Fibroblast of lung (primary cell): Measurements from ENCODE around the gene INSYN1.

Experiments
- EZH2 ChIP-seq: IDR thresholded peaks from 2 replicates; pipeline ENCODE4 v1.5.1; 2012; ENCODE audit warnings: low read length, control low read depth, mild to moderate bottlenecking; ENCODE audit errors: missing control alignments
- TF ChIP-seq, protein P1 (sequence below), 2 donors: IDR thresholded peaks in 1 of 2; conservative IDR thresholded peaks in 1 of 2; 1 replicate in 1 of 2; 2 replicates in 1 of 2; pipeline ENCODE4 v1.5.1; 2011 to 2012; ENCODE audit warnings: low read length in 2 of 2, control low read depth in 1 of 2, inconsistent platforms in 1 of 2, low read depth in 1 of 2, mild to moderate bottlenecking in 1 of 2

DNA sequence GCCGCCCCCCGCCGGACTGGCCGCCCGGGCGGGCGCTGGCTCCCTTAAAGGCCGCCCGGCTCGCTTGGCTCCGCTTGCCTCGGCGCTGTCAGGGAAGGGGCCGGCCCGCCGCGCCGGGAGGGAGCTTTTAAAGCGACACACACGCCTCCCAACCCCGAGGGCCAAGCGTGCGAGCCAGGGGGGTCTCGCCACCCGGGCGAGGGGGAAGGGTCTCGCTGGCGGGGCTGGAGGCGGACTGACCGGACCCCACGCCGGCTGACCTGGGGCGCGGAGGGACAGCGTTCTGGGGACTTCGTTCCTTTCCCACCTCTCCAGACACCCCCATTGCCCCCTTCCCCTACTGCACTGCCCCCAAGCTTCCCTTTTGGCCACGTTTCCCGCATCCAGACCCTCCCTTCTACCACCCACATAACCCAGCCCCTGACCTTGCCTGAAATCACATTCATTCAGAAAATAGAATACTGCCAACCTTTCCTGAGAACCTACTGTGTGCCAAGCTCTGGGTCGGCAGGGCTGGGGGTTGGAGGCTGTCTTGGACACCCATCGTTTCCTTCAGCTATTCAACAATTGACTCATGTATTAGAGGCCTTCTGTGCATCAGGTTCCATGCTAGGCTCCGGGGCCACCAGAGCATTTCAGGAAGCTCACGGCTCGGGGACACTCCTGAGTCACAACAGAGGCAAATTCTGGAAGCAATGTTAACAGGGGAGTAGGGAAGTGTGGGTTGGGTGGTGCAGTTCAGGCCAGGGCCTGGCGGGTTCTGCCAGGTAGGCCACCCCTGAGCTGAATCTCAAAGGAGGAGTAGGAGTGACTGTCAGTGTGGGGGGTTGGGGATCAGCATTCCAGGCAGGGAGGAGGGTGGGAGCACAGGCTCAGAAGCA, at the start of gene INSYN1:
- TF ChIP-seq, protein P1, sequence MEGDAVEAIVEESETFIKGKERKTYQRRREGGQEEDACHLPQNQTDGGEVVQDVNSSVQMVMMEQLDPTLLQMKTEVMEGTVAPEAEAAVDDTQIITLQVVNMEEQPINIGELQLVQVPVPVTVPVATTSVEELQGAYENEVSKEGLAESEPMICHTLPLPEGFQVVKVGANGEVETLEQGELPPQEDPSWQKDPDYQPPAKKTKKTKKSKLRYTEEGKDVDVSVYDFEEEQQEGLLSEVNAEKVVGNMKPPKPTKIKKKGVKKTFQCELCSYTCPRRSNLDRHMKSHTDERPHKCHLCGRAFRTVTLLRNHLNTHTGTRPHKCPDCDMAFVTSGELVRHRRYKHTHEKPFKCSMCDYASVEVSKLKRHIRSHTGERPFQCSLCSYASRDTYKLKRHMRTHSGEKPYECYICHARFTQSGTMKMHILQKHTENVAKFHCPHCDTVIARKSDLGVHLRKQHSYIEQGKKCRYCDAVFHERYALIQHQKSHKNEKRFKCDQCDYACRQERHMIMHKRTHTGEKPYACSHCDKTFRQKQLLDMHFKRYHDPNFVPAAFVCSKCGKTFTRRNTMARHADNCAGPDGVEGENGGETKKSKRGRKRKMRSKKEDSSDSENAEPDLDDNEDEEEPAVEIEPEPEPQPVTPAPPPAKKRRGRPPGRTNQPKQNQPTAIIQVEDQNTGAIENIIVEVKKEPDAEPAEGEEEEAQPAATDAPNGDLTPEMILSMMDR (conservative IDR thresholded peaks at IDR 0.05 in 1 of 2, IDR thresholded peaks at IDR 0.05 in 1 of 2; ENCODE audit: low read depth in 1 of 2, low read length in 2 of 2): no peak
- TF ChIP-seq EZH2: peak; percentile 89
